HuH-7 (cell line): Measurements from ENCODE around the gene MUC5AC.
A peak's percentile ranks its signal among the peaks of the same experiment; 100 is the strongest.
"Not testable (repeated sequence)": the region's sequence is repeated elsewhere in the genome, so short reads cannot be mapped to it uniquely, and the experiment has no call there.

ENCODE experiments used
- DNase-seq: peaks from one replicate; pipeline ENCODE4 v3.0.0; 2011; ENCODE audit warnings: low spot score

Gene MUC5AC, protein sequence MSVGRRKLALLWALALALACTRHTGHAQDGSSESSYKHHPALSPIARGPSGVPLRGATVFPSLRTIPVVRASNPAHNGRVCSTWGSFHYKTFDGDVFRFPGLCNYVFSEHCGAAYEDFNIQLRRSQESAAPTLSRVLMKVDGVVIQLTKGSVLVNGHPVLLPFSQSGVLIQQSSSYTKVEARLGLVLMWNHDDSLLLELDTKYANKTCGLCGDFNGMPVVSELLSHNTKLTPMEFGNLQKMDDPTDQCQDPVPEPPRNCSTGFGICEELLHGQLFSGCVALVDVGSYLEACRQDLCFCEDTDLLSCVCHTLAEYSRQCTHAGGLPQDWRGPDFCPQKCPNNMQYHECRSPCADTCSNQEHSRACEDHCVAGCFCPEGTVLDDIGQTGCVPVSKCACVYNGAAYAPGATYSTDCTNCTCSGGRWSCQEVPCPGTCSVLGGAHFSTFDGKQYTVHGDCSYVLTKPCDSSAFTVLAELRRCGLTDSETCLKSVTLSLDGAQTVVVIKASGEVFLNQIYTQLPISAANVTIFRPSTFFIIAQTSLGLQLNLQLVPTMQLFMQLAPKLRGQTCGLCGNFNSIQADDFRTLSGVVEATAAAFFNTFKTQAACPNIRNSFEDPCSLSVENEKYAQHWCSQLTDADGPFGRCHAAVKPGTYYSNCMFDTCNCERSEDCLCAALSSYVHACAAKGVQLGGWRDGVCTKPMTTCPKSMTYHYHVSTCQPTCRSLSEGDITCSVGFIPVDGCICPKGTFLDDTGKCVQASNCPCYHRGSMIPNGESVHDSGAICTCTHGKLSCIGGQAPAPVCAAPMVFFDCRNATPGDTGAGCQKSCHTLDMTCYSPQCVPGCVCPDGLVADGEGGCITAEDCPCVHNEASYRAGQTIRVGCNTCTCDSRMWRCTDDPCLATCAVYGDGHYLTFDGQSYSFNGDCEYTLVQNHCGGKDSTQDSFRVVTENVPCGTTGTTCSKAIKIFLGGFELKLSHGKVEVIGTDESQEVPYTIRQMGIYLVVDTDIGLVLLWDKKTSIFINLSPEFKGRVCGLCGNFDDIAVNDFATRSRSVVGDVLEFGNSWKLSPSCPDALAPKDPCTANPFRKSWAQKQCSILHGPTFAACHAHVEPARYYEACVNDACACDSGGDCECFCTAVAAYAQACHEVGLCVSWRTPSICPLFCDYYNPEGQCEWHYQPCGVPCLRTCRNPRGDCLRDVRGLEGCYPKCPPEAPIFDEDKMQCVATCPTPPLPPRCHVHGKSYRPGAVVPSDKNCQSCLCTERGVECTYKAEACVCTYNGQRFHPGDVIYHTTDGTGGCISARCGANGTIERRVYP (N-terminal part only)

DNA sequence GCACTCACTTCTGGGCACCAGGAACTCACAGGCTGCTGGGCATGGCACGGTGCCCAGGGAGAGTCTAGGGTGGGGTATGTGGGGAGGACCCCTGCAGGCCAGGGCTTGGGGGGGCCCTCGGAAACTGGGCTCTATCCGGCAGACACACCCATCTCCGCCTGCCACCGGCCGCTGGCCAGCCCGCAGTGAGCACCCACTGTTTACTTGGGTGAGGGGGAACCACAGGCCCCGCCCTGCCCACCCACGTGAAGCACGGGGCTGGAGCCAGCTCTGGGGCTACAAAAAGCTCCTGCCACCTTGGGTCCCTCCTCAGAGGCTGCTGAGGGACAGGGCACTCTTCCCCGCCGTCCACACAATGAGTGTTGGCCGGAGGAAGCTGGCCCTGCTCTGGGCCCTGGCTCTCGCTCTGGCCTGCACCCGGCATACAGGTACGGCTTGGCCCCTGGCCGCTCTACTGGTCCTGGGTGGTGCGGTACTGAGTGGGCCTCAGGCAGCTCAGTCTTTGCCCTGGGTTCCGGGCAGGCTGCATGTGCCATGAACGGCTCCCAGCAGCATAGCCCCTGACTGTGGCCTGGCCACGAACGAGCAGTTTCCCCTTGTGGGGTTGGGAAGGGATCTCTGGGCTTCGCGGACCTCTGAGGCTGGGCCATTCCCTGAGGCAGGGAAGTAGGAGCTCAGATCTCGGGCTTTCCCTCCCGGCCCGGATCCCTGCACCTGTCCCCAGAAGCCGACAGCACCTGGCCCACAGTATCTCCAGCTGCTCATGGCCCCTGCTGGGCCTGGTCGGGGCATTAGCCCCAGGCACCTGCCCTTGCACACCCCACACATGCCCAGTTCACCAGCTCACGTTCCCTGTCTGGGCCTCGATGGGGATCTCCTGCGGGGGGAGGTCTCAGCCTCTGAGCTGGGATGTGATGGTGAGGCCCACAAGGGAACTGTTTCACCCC, at the start of gene MUC5AC:
TSS of gene MUC5AC (plus strand) at position 309 of the 947 bp plus-strand sequence. CDS start at position 356, 47 bp downstream.
- DNase-seq: peak; percentile 23

DNA sequence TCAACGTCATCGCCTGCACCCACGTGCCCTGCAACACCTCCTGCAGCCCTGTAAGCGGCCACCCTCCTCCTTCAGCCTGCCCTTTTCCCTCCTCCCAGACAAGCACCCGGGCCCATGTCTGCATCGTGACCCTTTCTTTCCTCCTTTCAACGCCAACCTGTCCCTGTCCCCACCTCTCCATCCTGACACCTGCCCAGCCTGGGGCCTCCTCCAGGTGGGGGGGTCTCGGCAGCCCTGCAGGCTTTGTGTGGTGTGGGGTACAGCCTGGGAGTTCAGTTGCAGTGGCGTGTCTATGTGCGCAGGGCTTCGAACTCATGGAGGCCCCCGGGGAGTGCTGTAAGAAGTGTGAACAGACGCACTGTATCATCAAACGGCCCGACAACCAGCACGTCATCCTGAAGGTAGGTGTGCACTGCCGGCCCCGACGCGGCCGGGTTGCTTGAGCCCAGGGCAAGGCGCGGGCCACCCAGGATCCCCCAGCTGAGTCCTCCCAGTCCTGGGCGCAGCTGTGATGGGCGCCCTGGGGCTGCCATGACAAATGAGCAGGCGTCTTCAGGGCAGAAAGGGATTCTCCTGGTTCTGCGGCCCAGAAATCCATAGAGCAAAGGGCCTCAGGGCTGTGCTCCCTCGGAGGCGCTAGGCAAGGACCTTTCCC, 49.4 kb upstream of the MUC5AC start:
- DNase-seq: no peak

DNA sequence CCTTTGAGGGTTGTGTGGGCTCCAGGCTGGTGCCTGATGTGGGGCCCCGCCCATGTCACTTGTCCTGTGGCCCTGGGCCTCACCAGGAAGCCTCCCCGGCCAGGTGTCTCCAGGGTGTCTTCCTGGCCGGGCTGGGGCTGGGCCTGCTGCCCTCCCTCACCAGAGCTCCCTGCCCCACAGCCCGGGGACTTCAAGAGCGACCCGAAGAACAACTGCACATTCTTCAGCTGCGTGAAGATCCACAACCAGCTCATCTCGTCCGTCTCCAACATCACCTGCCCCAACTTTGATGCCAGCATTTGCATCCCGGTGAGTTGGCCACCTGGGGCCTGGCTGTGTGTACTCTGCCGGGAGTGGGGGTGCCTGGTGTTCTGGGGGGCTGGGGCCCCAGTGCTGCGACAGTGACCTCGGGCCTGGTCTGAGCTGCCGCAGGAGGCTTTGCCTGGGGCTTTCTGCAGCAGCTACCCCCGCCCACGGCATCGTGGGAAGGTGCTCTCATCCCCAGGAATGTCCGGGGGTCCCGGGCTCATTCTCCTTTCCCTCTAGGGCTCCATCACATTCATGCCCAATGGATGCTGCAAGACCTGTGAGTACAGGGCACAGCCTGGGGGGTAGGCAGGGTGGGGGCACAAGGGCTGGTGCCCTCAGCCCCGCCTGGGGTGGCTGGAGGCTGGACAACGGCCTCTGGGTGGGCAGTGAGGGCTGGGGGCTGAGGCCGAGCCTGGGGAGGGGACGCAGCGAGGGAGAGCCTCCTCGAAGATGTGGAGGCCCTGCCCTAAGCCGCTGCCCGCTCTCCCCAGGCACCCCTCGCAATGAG, 48.4 kb upstream of the MUC5AC start:
- DNase-seq: no peak

DNA sequence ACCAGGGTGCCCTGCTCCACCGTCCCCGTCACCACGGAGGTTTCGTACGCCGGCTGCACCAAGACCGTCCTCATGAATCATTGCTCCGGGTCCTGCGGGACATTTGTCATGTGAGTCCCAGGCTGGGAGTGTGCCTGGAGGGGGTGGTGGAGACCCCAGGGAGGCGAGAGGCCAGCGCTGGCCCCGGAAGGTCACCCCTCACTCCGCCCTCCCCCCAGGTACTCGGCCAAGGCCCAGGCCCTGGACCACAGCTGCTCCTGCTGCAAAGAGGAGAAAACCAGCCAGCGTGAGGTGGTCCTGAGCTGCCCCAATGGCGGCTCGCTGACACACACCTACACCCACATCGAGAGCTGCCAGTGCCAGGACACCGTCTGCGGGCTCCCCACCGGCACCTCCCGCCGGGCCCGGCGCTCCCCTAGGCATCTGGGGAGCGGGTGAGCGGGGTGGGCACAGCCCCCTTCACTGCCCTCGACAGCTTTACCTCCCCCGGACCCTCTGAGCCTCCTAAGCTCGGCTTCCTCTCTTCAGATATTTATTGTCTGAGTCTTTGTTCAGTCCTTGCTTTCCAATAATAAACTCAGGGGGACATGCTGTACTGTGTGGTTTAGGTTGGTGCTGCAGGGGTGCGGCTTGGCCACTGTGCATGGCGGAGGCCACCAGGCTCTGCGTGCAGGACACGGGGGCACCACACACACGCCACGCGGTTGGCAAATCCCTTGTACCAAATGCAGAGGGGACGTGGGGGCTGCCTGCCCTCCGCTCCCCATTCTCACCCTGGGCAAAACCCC, 47.6 kb upstream of the MUC5AC start:
- DNase-seq: no peak

DNA sequence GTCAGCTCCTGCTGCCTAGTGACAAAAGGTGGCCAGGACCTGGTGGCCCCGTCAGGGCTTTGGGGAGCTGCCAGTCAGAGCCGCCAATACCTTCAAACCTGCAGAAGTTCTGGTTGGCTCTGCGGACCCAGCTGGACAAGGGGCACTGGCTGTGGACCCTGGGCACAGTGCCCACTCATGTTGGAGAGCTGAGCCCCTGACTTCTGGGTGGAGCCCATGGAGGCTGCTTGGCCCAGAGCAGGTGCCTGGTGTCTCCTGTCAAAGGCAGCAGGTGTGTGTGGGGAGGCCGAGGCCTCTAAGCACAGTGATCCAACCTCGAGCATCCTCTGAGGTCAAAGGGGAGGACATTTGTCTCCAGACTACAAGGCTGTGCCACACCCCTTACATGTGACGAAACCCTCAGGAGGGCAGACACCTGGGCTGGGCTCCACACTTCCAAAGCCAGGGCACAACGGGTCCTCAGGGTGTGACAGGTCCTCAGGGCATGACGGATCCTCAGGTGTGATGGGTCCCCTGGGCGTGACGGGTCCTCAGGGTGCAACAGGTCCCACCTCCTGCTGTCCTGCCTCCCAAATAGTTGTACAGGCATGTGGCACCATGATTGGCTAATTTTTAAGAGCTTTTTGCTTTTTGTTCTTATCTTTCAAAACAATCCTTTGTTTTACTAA, 46.1 kb upstream of the MUC5AC start:
- DNase-seq: no peak

DNA sequence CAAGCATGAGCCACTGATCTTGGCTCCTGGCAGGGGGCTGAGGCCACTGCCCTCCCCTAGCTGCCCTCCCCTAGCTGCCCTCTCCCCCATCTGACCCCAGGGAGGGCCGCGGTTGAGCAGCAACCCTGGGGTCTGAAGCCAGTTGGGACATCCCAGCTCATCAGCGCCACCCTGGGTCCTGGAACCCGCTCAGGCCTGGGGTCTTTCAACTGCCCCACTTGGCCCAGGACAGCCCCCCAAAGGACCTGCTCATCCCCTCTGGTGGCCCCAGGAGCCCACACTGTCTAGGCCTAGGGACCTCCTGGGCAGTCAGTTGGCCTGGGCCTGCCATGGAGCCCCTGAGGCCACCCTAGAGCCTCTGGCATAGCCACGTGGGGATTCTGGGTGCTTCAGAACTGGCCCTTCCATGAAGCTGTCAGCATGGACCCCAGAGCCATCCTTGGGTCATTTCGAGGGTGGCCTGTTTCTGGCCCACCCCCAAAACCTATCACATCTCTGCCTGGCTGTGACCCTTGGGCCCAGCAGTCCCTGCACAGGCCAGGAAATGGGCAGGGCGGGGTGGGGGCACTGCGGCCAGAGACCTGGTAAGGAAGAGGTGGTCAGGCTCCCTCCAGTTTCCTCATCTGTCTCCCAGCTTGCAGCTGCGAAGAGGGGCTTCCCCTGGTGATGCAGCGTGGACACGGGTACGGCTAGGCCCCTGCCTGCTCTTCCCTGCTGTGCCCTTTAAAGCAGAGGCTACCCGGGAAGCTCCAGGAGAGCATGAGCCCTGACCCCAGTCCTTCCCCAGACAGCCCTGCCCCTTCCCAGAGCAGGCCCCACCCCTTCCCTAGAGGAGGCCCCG, 45.2 kb upstream of the MUC5AC start:
- DNase-seq: no peak

DNA sequence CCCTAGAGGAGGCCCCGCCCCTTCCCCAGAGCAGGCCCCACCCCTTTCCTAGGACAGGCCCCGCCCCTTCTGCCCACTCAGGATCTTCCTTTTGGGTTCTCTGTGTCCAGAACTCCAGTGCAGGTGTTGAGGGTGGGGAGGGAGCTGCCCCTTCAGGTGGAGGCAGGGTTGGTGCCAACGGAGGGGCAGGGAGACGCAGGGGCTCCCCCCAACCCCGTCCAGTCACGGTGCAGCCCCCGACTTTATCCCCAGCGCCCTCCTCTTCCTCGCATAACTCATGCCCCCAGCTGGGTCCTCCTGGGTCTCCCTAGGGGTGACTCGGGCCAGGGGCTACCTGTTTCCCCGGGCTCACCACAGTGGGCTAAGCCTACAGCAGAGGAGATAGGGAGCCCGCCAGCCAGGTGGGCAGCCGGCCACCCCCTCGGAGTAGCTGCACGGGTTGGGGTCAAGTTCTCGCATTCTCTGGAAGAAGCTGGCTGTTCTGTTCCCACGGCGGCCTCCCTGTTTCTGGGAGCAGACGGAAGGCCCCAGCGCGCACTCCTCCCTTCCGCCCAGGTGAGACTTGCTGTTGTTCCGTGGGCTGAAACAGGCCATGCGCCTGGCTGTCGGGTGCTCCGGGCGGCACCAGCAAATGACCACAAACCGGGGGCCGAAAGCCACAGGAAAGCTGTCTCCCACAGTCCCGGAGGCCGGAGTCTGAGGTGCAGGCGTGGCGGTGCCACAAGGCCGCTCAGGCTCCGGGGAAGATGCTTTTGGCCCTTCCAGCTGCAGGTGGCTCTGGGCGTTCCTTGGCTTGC, 44.1 kb upstream of the MUC5AC start:
- no peak for DNase-seq

DNA sequence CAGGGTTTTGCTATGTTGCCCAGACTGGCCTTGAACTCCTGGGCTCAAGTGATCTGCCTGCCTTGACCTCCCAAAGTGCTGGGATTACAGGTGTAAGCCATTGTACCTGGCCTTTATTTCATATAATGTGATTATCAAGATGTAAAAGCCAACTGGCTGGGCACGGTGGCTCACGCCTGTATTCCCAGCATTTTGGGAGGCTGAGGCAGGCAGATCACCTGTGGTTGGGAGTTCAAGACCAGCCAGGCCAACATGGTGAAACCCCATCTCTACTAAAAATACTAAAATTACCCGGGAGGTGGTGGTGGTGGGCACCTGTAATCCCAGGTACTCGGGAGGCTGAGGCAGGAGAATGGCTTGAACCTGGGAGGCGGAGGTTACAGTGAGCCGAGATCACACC, 42.5 kb upstream of the MUC5AC start:
- not testable (repeated sequence) for DNase-seq

DNA sequence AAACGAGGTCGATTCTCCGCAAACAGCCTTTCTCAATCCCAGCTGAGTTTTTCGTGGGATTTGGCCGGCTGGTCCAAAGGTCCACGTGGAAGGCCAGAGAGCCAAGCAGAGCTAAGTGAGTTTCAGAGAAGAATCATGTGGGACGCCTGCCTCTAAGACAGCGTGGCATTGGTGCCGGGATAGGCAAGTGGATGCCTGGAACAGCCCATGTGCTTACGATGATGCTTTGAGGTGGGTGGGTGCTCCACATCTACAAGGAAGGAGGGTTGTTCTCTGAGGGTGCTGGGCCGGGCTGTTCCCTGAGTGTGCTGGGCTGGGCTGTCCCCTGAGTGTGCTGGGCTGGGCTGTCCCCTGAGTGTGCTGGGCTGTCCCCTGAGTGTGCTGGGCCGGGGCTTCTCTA, 41.6 kb upstream of the MUC5AC start:
- DNase-seq: no peak

DNA sequence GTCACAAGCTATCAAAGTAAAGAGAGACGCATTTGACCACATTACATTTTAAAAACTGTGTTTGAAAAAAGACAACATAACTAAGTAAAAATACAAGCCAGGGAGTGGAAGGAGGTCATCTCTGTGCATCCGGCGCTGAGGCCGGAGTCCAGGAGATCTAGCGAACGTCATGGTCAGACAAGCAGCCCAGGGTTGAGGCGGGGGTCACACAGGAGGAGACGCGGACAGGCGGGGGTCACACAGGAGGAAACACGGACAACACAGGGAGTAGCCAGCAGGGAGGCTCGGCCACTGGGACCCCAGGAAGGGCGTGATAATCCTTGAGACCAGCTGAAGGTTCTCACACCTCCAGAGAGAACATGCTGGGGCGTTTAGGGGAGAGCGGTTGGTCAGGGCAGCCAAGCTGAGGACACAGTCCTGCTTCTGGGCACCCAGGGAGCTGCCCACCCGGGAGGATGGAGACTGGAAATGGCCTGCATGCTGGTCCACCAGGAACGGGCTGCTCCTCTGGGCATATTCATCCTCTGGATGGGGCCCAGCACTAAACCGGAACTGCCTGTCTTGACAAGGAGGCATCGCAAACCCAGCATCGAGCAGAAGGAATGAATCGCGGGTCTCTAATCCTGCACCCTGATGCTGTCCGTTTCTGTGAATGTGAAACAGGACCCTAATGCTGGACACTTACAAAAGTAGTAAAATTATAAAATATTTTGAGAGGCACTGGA, 40.9 kb upstream of the MUC5AC start:
- DNase-seq: no peak

DNA sequence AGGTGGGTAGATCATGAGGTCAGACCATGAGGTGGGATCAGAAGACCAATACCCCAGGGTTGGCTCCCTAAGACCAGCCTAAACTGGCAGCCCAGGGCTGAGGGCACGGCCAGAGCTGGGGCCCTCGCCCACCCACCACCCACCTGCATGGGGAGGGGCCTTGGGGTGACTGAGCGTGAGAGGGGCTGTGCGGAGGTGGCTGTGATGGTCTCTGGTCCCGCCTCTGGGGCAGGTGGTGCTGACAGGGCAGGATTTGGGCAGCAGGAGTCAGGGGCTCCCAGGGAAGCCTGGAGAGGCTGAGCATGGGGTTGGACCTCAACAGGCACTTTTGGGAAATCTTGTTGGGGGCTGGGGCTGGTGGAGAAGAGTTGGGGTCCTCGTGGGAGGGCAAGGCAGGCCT, 39.8 kb upstream of the MUC5AC start:
- DNase-seq: no peak

DNA sequence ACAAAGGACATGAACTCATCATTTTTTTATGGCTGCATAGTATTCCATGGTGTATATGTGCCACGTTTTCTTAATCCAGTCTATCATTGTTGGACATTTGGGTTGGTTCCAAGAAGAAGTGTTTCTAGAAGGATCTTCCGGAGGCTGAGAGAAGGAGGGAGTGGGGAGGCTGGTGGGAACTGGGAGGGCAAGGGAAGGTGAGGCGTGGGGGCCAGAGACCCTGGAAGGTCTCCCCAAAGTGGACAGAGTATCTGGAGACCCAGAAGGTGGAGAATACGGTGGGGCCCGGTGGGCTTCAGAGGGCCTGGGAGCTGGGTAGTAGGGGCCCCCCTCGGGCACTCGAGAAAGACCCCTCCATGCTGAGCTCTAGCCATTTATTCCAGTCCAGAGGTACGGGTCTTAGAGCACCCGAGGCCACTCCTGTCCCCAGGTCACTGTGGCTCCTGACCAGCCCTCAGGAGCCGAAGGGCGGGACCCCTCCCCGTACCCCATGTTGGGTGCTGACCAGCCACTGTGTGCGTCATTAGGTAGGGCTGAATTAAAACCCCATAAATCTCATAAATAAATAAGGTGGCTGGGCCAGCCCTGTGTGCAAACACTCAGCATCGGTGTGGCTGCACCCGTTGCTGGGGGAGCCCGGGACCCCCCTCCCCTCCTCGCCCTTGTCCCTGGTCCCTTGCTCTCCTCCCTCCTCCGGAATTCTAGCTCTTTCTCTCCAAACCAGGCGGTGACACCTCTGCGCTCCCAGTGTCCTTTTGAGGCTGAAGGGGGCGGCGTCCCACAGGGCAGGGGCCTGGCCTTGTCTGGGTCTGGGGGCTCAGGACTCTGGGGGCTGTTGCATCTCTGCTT, 38.8 kb upstream of the MUC5AC start:
- no peak for DNase-seq

DNA sequence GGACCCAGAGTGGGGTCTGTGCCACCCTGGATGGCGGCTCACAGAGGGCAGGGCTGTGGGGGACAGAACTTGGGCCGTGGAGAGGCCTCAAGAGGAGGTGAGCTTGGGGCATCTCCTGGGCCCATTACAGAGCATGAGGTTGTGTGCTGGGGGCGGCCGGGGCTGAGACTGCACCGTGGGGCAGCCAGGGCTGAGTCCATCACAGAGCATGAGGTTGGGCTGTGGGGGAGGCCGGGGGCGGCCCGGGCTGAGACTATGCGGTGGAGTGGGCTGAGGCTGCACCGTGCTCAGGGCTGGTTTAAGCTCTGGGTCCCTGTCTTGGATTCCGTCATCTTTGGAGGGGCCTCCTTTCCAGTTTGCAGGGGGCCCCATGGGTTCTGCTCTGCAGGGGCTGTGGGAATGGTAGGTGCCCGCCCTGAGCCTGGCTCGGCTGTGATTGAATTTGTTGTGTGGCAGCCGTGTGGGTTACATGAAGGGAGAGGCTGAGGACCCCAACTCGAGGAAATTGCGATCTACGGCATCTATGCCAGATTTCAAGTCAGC, 38.1 kb upstream of the MUC5AC start:
- no peak for DNase-seq

DNA sequence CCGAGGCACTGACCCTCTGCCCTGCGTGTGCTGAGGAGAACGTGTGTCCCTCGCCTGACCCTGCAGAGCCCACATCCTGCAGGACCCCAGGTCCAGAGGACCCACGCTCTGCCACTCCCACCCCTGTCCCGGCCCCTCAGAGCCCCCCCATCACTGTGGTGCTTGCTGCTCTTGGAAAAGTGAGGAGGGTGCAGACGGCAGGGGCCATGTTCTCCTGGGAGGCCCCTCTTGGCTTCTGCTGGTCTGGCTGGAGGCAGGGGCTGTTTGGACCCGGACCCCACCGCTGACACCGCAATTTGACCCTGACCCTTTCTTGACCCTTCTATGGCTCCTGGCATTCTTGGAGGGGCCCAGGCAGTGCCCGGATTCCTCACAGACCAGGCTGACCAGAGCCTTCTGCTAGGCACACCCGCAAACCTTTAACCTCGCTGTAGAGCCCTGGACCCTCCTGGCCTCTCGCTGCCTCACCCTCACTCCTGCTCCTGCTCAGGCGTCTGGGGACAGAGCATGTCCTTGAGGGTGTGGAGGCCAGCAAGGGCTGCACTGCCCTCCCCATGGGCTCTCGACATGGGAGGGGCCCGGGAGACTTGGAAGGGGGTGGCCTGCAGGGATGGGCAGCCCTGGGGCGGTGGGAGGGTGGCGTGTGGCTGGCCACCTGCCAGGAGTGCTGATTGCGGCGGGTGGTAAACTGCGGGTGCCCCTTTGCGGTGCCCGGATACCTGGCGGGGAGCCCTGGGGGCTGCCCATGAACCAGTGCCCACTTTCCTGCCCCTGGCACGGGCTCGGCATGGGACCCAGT, 37.0 kb upstream of the MUC5AC start:
- no peak for DNase-seq
